Measurements from ENCODE around the gene GBGT1.

GRCh38 chr9:133158695-133159094, 5.0 kb downstream of the GBGT1 start:
- TF ChIP-seq CTCF (IDR thresholded peaks at IDR 0.05 in 8 of 11, conservative IDR thresholded peaks at IDR 0.05 in 3 of 11) (no peak), POLR2A (IDR thresholded peaks at IDR 0.05) (no peak), POLR2AphosphoS5 (IDR thresholded peaks at IDR 0.05) (no peak)

Measured in spleen (tissue), 7 donors.